Neural progenitor cell (in vitro differentiated cells): ENCODE data around the gene SSNA1. TPM values are rescaled to one million over a fixed set of nuclear protein-coding genes. Genes with fewer than 3 reads are reported as not detected.
A peak's percentile ranks its signal among the peaks of the same experiment; 100 is the strongest.

Experiments
- DNase-seq: peaks from one replicate; pipeline ENCODE4 v3.0.0-alpha.2; 2016; ENCODE audit warnings: low spot score
- H2AFZ ChIP-seq: fragments of 200-600 bp; sonication (generic); replicated peaks from 2 replicates; pipeline ENCODE4 v1.6.1; 2016; ENCODE audit warnings: antibody characterized with exemption
- H3F3A ChIP-seq: fragments of 200-600 bp; sonication (generic); 2 replicates; pipeline ENCODE4 v1.6.1; 2016; ENCODE audit warnings: antibody characterized with exemption, low read depth
- H3K27ac ChIP-seq: fragments of 200-600 bp; sonication (generic); 2 replicates; pipeline ENCODE4 v1.5.1; 2016; ENCODE audit warnings: mild to moderate bottlenecking
- H3K27me3 ChIP-seq: fragments of 200-600 bp; sonication (generic); 2 replicates; pipeline ENCODE4 v1.6.1; 2016; ENCODE audit warnings: mild to moderate bottlenecking, moderate library complexity
- H3K36me3 ChIP-seq: fragments of 200-600 bp; sonication (generic); 2 replicates; pipeline ENCODE4 v1.5.1; 2016
- H3K4me1 ChIP-seq: fragments of 200-600 bp; sonication (generic); 2 replicates; pipeline ENCODE4 v1.6.1; 2016; ENCODE audit warnings: mixed run types
- H3K4me2 ChIP-seq: fragments of 200-600 bp; sonication (generic); 2 replicates; pipeline ENCODE4 v1.6.1; 2016
- H3K4me3 ChIP-seq: fragments of 200-600 bp; sonication (generic); 2 replicates; pipeline ENCODE4 v1.5.1; 2016
- H3K79me2 ChIP-seq: fragments of 200-600 bp; sonication (generic); 2 replicates; pipeline ENCODE4 v1.6.1; 2016; ENCODE audit warnings: low read depth
- H3K9ac ChIP-seq: fragments of 200-600 bp; sonication (generic); 2 replicates; pipeline ENCODE4 v1.6.1; 2016
- H3K9me3 ChIP-seq: fragments of 200-600 bp; sonication (generic); 2 replicates; pipeline ENCODE4 v1.5.1; 2016; ENCODE audit warnings: low read depth
- H4K20me1 ChIP-seq: fragments of 200-600 bp; sonication (generic); 2 replicates; pipeline ENCODE4 v1.6.1; 2016; ENCODE audit warnings: low read depth
- H3K27ac Mint-ChIP-seq: 3 replicates; pipeline ENCODE4 v1.8.0; 2021; ENCODE audit warnings: mixed read lengths
- H3K27me3 Mint-ChIP-seq: 2 replicates; pipeline ENCODE4 v1.8.0; 2022; ENCODE audit warnings: low read depth, mild to moderate bottlenecking, inconsistent platforms, moderate library complexity, mixed read lengths; ENCODE audit not compliant: insufficient read depth
- H3K36me3 Mint-ChIP-seq: 3 replicates; pipeline ENCODE4 v1.8.0; 2021; ENCODE audit warnings: mixed read lengths
- H3K4me1 Mint-ChIP-seq: 3 replicates; pipeline ENCODE4 v1.8.0; 2021; ENCODE audit warnings: mixed read lengths
- H3K4me3 Mint-ChIP-seq: 3 replicates; pipeline ENCODE4 v1.8.0; 2021; ENCODE audit warnings: mild to moderate bottlenecking, moderate library complexity, mixed read lengths
- H3K9me3 Mint-ChIP-seq: 3 replicates; pipeline ENCODE4 v1.8.0; 2020; ENCODE audit warnings: mixed read lengths
- EZH2 ChIP-seq: fragments of 200-600 bp; sonication (generic); IDR thresholded peaks from 2 replicates; pipeline ENCODE4 v1.6.1; 2017; ENCODE audit warnings: antibody characterized with exemption, mild to moderate bottlenecking, moderate library complexity
- EZH2phosphoT487 ChIP-seq: fragments of 200-600 bp; sonication (generic); IDR thresholded peaks from 2 replicates; pipeline ENCODE4 v1.6.1; 2017; ENCODE audit warnings: antibody characterized with exemption
- total RNA-seq: library from RNA; depleted of rRNA; stranded (reverse); fragments of >200 nt; gene quantifications from 2 replicates; pipeline ENCODE4 v1.2.3, GENCODE V29; 2015; ENCODE audit warnings: low replicate concordance
- TF ChIP-seq, protein P1 (sequence below): fragments of 200-600 bp; sonication (generic); IDR thresholded peaks from 2 replicates; pipeline ENCODE4 v1.5.1; 2017; ENCODE audit warnings: antibody characterized with exemption, mild to moderate bottlenecking

Gene SSNA1
- total RNA-seq, 1 donor from 2014 or later = 27.9 TPM

DNA sequence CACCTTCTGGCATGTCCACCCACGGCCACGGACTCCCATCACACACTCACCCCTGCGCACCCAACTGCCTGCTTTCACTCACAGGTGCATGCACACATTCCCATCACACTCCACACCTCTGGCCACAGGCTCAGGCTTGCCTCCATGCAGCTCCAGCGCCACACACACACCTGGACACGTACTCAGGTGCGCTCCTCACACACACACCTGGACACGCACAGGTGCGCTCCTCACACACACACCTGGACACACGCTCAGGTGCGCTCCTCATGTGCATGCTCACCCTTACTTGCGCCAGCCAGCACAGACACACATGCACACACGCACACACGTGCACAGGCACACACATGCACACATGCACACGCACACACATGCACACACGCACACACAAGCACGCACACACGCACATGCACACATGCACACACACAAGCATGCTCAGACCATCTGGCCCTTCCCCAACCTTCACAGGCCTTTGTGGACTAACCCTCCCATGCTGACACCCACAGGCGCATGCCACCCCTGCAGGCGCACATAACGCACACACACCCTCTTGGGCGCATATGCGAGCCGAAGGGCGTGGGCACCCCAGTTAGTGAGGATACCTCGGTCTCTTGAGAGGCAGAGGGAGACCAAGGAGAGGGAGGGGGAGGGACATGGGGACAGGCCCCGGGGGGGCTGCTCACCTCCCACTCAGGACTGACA is 41.2 kb upstream of the SSNA1 start:
- Histone ChIP-seq H3K36me3 (no peaks in the 10 kb centered on the region), H4K20me1 (no peaks in the 10 kb centered on the region), H3K79me2 (no peaks in the 10 kb centered on the region), H3K27me3 (peaks cover 89% of the 10 kb centered on the region), H3K4me3 (no peak overlapping the region), H3K4me2 (no peak overlapping the region), H3K9ac (no peak overlapping the region), H3F3A (peaks cover 10% of the 10 kb centered on the region), H3K27ac (no peak overlapping the region), H2AFZ (no peak overlapping the region), H3K4me1 (no peaks in the 10 kb centered on the region), H3K9me3 (no peaks in the 10 kb centered on the region)
- Mint-ChIP-seq H3K36me3 (no peaks in the 10 kb centered on the region), H3K4me3 (peak overlapping the region; percentile 61), H3K27me3 (peaks cover 35% of the 10 kb centered on the region), H3K9me3 (peaks cover 3% of the 10 kb centered on the region), H3K4me1 (no peaks in the 10 kb centered on the region), H3K27ac (peak overlapping the region; percentile 39)
- DNase-seq = no peak
- TF ChIP-seq, protein P1, sequence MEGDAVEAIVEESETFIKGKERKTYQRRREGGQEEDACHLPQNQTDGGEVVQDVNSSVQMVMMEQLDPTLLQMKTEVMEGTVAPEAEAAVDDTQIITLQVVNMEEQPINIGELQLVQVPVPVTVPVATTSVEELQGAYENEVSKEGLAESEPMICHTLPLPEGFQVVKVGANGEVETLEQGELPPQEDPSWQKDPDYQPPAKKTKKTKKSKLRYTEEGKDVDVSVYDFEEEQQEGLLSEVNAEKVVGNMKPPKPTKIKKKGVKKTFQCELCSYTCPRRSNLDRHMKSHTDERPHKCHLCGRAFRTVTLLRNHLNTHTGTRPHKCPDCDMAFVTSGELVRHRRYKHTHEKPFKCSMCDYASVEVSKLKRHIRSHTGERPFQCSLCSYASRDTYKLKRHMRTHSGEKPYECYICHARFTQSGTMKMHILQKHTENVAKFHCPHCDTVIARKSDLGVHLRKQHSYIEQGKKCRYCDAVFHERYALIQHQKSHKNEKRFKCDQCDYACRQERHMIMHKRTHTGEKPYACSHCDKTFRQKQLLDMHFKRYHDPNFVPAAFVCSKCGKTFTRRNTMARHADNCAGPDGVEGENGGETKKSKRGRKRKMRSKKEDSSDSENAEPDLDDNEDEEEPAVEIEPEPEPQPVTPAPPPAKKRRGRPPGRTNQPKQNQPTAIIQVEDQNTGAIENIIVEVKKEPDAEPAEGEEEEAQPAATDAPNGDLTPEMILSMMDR = no peak
- TF ChIP-seq EZH2phosphoT487 (no peak), EZH2 (no peak)

DNA sequence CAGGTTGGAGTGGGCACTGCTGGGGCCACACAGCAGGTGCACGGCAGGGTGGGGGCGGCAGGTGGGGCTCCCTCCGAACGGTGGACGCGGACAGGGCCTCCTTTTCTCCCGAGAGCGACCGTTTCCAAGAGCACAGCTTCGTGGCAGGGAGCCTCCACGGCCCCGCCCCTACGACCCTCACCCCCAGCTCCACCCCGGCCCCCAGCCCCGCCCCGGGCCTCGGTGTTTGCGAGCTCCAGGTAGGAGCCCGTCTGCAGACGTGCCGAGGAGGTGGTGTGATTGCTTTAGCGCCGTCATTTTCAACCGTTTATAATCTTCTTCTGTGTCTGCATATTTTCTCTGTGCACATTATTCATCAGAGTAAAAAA is 40.7 kb upstream of the SSNA1 start:
- H3F3A ChIP-seq = peaks cover 15% of the 10 kb centered on the region
- H3K9ac ChIP-seq = no peak overlapping the region
- no peaks in the 10 kb centered on the region for H3K36me3 ChIP-seq
- TF ChIP-seq, protein P1 = no peak
- TF ChIP-seq EZH2 (no peak), EZH2phosphoT487 (no peak)
- H3K9me3 ChIP-seq = no peaks in the 10 kb centered on the region
- H3K27me3 Mint-ChIP-seq = peaks cover 33% of the 10 kb centered on the region
- H2AFZ ChIP-seq = no peak overlapping the region
- H3K4me1 Mint-ChIP-seq = no peaks in the 10 kb centered on the region
- H3K4me3 ChIP-seq = no peak overlapping the region
- H3K36me3 Mint-ChIP-seq = no peaks in the 10 kb centered on the region
- H3K4me2 ChIP-seq = no peak overlapping the region
- H3K4me3 Mint-ChIP-seq = no peak overlapping the region
- no peak for DNase-seq
- H3K4me1 ChIP-seq = no peaks in the 10 kb centered on the region
- H3K27ac Mint-ChIP-seq = no peak overlapping the region
- peaks cover 3% of the 10 kb centered on the region for H3K9me3 Mint-ChIP-seq
- peaks cover 86% of the 10 kb centered on the region for H3K27me3 ChIP-seq
- H3K79me2 ChIP-seq = no peaks in the 10 kb centered on the region
- H3K27ac ChIP-seq = no peak overlapping the region
- H4K20me1 ChIP-seq = no peaks in the 10 kb centered on the region

DNA sequence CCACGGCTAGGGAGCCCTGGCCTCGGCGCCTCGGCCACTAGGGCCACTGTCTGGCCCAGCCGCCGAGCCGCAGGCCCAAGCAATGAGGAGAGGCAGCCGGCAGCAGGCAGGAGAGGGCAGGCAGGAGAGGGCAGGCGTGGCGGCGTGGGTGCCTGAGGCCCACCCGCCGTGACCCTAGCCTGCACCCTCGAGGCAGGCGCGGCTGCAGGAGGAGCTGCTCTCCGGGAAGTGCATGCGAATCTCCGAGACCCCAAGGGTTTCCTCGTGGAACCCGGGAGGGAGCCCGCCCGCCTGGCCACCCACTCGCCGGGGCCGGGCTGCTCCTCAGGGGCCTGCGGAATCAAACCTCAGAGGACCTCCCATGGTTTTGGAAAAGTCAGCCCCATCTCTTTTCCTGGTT is 40.2 kb upstream of the SSNA1 start:
- H3K4me1 Mint-ChIP-seq = no peaks in the 10 kb centered on the region
- no peak for DNase-seq
- no peak for TF ChIP-seq EZH2phosphoT487
- TF ChIP-seq, protein P1 = no peak
- no peak for TF ChIP-seq EZH2
- Histone ChIP-seq H2AFZ (no peak overlapping the region), H3K27ac (no peak overlapping the region), H3K79me2 (no peaks in the 10 kb centered on the region), H3K9ac (no peak overlapping the region), H3K9me3 (no peaks in the 10 kb centered on the region), H3K27me3 (peaks cover 82% of the 10 kb centered on the region), H3K36me3 (no peaks in the 10 kb centered on the region), H3K4me1 (no peaks in the 10 kb centered on the region), H4K20me1 (no peaks in the 10 kb centered on the region), H3F3A (peaks cover 20% of the 10 kb centered on the region), H3K4me2 (no peak overlapping the region), H3K4me3 (no peak overlapping the region)
- peaks cover 3% of the 10 kb centered on the region for H3K9me3 Mint-ChIP-seq
- no peak overlapping the region for H3K4me3 Mint-ChIP-seq
- H3K36me3 Mint-ChIP-seq = no peaks in the 10 kb centered on the region
- H3K27ac Mint-ChIP-seq = no peak overlapping the region
- peaks cover 31% of the 10 kb centered on the region for H3K27me3 Mint-ChIP-seq
